GM23338 (cell line): ENCODE data around the gene TSPAN7.

Source experiments
- CREB1 ChIP-seq: fragments of 250-450 bp; sonication (Bioruptor Pico); IDR thresholded peaks from 2 replicates; pipeline ENCODE4 v1.5.0; 2020; ENCODE audit warnings: low read depth, mild to moderate bottlenecking, moderate library complexity
- EZH2 ChIP-seq: fragments of 200-600 bp; sonication (generic); IDR thresholded peaks from one replicate; pipeline ENCODE4 v1.8.0; 2017; ENCODE audit warnings: antibody characterized with exemption, mild to moderate bottlenecking, low read depth; ENCODE audit not compliant: unreplicated experiment
- EZH2phosphoT487 ChIP-seq: fragments of 200-600 bp; sonication (generic); IDR thresholded peaks from one replicate; pipeline ENCODE4 v1.8.1; 2018; ENCODE audit warnings: antibody characterized with exemption; ENCODE audit not compliant: unreplicated experiment
- JUNB ChIP-seq: IDR thresholded peaks from one replicate; pipeline ENCODE4 v1.6.1; 2016; ENCODE audit warnings: antibody characterized with exemption; ENCODE audit not compliant: unreplicated experiment
- NANOG ChIP-seq: IDR thresholded peaks from 2 replicates; pipeline ENCODE4 v1.6.1; 2016; ENCODE audit warnings: antibody characterized with exemption, borderline replicate concordance
- POLR2AphosphoS5 ChIP-seq: IDR thresholded peaks from 2 replicates; pipeline ENCODE4 v1.6.1; 2016; ENCODE audit warnings: antibody characterized with exemption, low read depth
- STAT1 ChIP-seq: IDR thresholded peaks from one replicate; pipeline ENCODE4 v1.6.1; 2016; ENCODE audit warnings: antibody characterized with exemption; ENCODE audit not compliant: unreplicated experiment
- ZNF114 ChIP-seq: fragments of 250-450 bp; sonication (Bioruptor Pico); IDR thresholded peaks from 2 replicates; pipeline ENCODE4 v1.5.0; 2020; ENCODE audit warnings: mild to moderate bottlenecking, moderate library complexity
- ZNF331 ChIP-seq: fragments of 250-450 bp; sonication (Bioruptor Pico); IDR thresholded peaks from 2 replicates; pipeline ENCODE4 v1.5.0; 2020; ENCODE audit warnings: low read depth, mild to moderate bottlenecking, moderate library complexity
- TF ChIP-seq, protein P1 (sequence below), 2 experiments: fragments of 200-600 bp in 1 of 2; sonication (generic) in 1 of 2; conservative IDR thresholded peaks; 2 replicates each; pipeline versions ENCODE4 v1.5.1 to v1.6.1; 2016 to 2017; ENCODE audit warnings: antibody characterized with exemption in 2 of 2, low read depth in 2 of 2, mild to moderate bottlenecking in 2 of 2, moderate library complexity in 1 of 2
- TF ChIP-seq, protein P2 (sequence below): IDR thresholded peaks from one replicate; pipeline ENCODE4 v1.6.1; 2018; ENCODE audit warnings: antibody characterized with exemption; ENCODE audit not compliant: unreplicated experiment
- TF ChIP-seq, protein P3 (sequence below): IDR thresholded peaks from 2 replicates; pipeline ENCODE4 v1.6.1; 2016; ENCODE audit warnings: antibody characterized with exemption

DNA sequence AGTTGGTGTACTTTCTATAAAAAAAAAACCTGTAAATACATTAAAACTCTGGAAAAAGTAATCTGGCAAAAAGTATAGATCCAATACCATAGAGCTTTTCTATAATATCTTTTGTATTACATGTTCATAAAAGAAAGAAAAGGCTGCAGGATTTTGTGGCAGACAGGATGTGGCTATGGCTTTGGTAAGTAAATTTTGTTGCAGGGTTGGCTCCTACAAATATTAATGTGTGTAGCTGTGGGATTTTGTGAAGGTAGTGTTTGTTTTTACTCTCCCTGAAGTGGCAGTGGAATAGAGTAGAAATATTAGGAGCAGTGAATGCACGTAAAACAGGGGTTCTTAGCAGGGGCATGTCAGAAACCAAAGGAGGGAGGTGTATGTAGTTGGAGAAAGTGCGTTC is 84.8 kb downstream of the TSPAN7 start:
- TF ChIP-seq JUNB (no peak), EZH2 (no peak), CREB1 (CRISPR knock-in tag) (no peak), POLR2AphosphoS5 (no peak), EZH2phosphoT487 (no peak), NANOG (no peak), ZNF331 (CRISPR knock-in tag) (no peak), STAT1 (no peak), ZNF114 (CRISPR knock-in tag) (no peak)
- TF ChIP-seq, protein P1, sequence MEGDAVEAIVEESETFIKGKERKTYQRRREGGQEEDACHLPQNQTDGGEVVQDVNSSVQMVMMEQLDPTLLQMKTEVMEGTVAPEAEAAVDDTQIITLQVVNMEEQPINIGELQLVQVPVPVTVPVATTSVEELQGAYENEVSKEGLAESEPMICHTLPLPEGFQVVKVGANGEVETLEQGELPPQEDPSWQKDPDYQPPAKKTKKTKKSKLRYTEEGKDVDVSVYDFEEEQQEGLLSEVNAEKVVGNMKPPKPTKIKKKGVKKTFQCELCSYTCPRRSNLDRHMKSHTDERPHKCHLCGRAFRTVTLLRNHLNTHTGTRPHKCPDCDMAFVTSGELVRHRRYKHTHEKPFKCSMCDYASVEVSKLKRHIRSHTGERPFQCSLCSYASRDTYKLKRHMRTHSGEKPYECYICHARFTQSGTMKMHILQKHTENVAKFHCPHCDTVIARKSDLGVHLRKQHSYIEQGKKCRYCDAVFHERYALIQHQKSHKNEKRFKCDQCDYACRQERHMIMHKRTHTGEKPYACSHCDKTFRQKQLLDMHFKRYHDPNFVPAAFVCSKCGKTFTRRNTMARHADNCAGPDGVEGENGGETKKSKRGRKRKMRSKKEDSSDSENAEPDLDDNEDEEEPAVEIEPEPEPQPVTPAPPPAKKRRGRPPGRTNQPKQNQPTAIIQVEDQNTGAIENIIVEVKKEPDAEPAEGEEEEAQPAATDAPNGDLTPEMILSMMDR (conservative IDR thresholded peaks at IDR 0.05; ENCODE audit: low read depth in 2 of 2), result no peak
- TF ChIP-seq, protein P2, sequence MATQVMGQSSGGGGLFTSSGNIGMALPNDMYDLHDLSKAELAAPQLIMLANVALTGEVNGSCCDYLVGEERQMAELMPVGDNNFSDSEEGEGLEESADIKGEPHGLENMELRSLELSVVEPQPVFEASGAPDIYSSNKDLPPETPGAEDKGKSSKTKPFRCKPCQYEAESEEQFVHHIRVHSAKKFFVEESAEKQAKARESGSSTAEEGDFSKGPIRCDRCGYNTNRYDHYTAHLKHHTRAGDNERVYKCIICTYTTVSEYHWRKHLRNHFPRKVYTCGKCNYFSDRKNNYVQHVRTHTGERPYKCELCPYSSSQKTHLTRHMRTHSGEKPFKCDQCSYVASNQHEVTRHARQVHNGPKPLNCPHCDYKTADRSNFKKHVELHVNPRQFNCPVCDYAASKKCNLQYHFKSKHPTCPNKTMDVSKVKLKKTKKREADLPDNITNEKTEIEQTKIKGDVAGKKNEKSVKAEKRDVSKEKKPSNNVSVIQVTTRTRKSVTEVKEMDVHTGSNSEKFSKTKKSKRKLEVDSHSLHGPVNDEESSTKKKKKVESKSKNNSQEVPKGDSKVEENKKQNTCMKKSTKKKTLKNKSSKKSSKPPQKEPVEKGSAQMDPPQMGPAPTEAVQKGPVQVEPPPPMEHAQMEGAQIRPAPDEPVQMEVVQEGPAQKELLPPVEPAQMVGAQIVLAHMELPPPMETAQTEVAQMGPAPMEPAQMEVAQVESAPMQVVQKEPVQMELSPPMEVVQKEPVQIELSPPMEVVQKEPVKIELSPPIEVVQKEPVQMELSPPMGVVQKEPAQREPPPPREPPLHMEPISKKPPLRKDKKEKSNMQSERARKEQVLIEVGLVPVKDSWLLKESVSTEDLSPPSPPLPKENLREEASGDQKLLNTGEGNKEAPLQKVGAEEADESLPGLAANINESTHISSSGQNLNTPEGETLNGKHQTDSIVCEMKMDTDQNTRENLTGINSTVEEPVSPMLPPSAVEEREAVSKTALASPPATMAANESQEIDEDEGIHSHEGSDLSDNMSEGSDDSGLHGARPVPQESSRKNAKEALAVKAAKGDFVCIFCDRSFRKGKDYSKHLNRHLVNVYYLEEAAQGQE, result no peak
- TF ChIP-seq, protein P3, sequence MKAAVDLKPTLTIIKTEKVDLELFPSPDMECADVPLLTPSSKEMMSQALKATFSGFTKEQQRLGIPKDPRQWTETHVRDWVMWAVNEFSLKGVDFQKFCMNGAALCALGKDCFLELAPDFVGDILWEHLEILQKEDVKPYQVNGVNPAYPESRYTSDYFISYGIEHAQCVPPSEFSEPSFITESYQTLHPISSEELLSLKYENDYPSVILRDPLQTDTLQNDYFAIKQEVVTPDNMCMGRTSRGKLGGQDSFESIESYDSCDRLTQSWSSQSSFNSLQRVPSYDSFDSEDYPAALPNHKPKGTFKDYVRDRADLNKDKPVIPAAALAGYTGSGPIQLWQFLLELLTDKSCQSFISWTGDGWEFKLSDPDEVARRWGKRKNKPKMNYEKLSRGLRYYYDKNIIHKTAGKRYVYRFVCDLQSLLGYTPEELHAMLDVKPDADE, result no peak
